ENCODE measurements around the gene FN1.

The FN1 gene

GRCh38 chr2:215419769-215420470, 15.9 kb downstream of the FN1 start:
- Histone ChIP-seq H3K27me3 (ENCODE audit: control insufficient read depth, insufficient read depth, low read length) (no peaks in the 10 kb centered on the region), H3K4me1 (ENCODE audit: control insufficient read depth, insufficient read depth, low read length) (no peaks in the 10 kb centered on the region)

GRCh38 chr2:215419113-215419512, 16.8 kb downstream of the FN1 start:
- no peak overlapping the region for H3K4me3 ChIP-seq (ENCODE audit: low read depth, low read length)
- no peaks in the 10 kb centered on the region for H3K9me3 ChIP-seq (ENCODE audit: control insufficient read depth, insufficient read depth, low read depth, low read length)
- no peaks in the 10 kb centered on the region for H3K4me1 ChIP-seq (ENCODE audit: control insufficient read depth, insufficient read depth, low read length)
- no peaks in the 10 kb centered on the region for H3K27me3 ChIP-seq (ENCODE audit: control insufficient read depth, insufficient read depth, low read length)
- peaks cover 80% of the 10 kb centered on the region for H3K36me3 ChIP-seq (ENCODE audit: control insufficient read depth, insufficient read depth, low read length)
- H3K9ac ChIP-seq (ENCODE audit: low read length) = no peak overlapping the region
- no peak overlapping the region for H3K27ac ChIP-seq (ENCODE audit: low read depth, low read length)

More at GRCh38 chr2:215419769-215420470, 15.9 kb downstream of the FN1 start:
- Histone ChIP-seq H3K27ac (ENCODE audit: low read depth, low read length) (no peak overlapping the region), H3K36me3 (ENCODE audit: control insufficient read depth, insufficient read depth, low read length) (peaks cover 81% of the 10 kb centered on the region), H3K9ac (ENCODE audit: low read length) (no peak overlapping the region), H3K9me3 (ENCODE audit: control insufficient read depth, insufficient read depth, low read depth, low read length) (no peaks in the 10 kb centered on the region), H3K4me3 (ENCODE audit: low read depth, low read length) (no peak overlapping the region)

GRCh38 chr2:215418064-215418963, 17.6 kb downstream of the FN1 start:
- peaks cover 79% of the 10 kb centered on the region for H3K36me3 ChIP-seq (ENCODE audit: control insufficient read depth, insufficient read depth, low read length)
- no peaks in the 10 kb centered on the region for H3K9me3 ChIP-seq (ENCODE audit: control insufficient read depth, insufficient read depth, low read depth, low read length)
- no peak overlapping the region for H3K4me3 ChIP-seq (ENCODE audit: low read depth, low read length)
- no peaks in the 10 kb centered on the region for H3K27me3 ChIP-seq (ENCODE audit: control insufficient read depth, insufficient read depth, low read length)
- no peak overlapping the region for H3K9ac ChIP-seq (ENCODE audit: low read length)
- H3K4me1 ChIP-seq (ENCODE audit: control insufficient read depth, insufficient read depth, low read length) = no peaks in the 10 kb centered on the region
- H3K27ac ChIP-seq (ENCODE audit: low read depth, low read length) = no peak overlapping the region

GRCh38 chr2:215417400-215417951, 18.4 kb downstream of the FN1 start:
- H3K9ac ChIP-seq (ENCODE audit: low read length) = no peak overlapping the region
- H3K9me3 ChIP-seq (ENCODE audit: control insufficient read depth, insufficient read depth, low read depth, low read length) = no peaks in the 10 kb centered on the region
- no peaks in the 10 kb centered on the region for H3K4me1 ChIP-seq (ENCODE audit: control insufficient read depth, insufficient read depth, low read length)
- no peaks in the 10 kb centered on the region for H3K27me3 ChIP-seq (ENCODE audit: control insufficient read depth, insufficient read depth, low read length)
- no peak overlapping the region for H3K4me3 ChIP-seq (ENCODE audit: low read depth, low read length)
- no peak overlapping the region for H3K27ac ChIP-seq (ENCODE audit: low read depth, low read length)
- peaks cover 78% of the 10 kb centered on the region for H3K36me3 ChIP-seq (ENCODE audit: control insufficient read depth, insufficient read depth, low read length)

GRCh38 chr2:215416656-215417055, 19.2 kb downstream of the FN1 start:
- H3K27ac ChIP-seq (ENCODE audit: low read depth, low read length) = no peak overlapping the region
- no peaks in the 10 kb centered on the region for H3K27me3 ChIP-seq (ENCODE audit: control insufficient read depth, insufficient read depth, low read length)
- H3K4me3 ChIP-seq (ENCODE audit: low read depth, low read length) = no peak overlapping the region
- peaks cover 75% of the 10 kb centered on the region for H3K36me3 ChIP-seq (ENCODE audit: control insufficient read depth, insufficient read depth, low read length)
- H3K9me3 ChIP-seq (ENCODE audit: control insufficient read depth, insufficient read depth, low read depth, low read length) = no peaks in the 10 kb centered on the region
- H3K9ac ChIP-seq (ENCODE audit: low read length) = no peak overlapping the region
- no peaks in the 10 kb centered on the region for H3K4me1 ChIP-seq (ENCODE audit: control insufficient read depth, insufficient read depth, low read length)

GRCh38 chr2:215415820-215416577, 19.9 kb downstream of the FN1 start:
- Histone ChIP-seq H3K9me3 (ENCODE audit: control insufficient read depth, insufficient read depth, low read depth, low read length) (no peaks in the 10 kb centered on the region), H3K27ac (ENCODE audit: low read depth, low read length) (no peak overlapping the region), H3K9ac (ENCODE audit: low read length) (no peak overlapping the region), H3K4me3 (ENCODE audit: low read depth, low read length) (no peak overlapping the region), H3K36me3 (ENCODE audit: control insufficient read depth, insufficient read depth, low read length) (peaks cover 71% of the 10 kb centered on the region), H3K27me3 (ENCODE audit: control insufficient read depth, insufficient read depth, low read length) (no peaks in the 10 kb centered on the region), H3K4me1 (ENCODE audit: control insufficient read depth, insufficient read depth, low read length) (no peaks in the 10 kb centered on the region)

- Histone ChIP-seq H3K27ac (ENCODE audit: low read depth, low read length) (no peak overlapping the region), H3K4me3 (ENCODE audit: low read depth, low read length) (no peak overlapping the region), H3K36me3 (ENCODE audit: control insufficient read depth, insufficient read depth, low read length) (peaks cover 71% of the 10 kb centered on the region), H3K9me3 (ENCODE audit: control insufficient read depth, insufficient read depth, low read depth, low read length) (no peaks in the 10 kb centered on the region), H3K4me1 (ENCODE audit: control insufficient read depth, insufficient read depth, low read length) (no peaks in the 10 kb centered on the region), H3K27me3 (ENCODE audit: control insufficient read depth, insufficient read depth, low read length) (no peaks in the 10 kb centered on the region), H3K9ac (ENCODE audit: low read length) (no peak overlapping the region)
Measured at GRCh38 chr2:215415218-215415617, 20.6 kb downstream of the FN1 start.

GRCh38 chr2:215414674-215415073, 21.2 kb downstream of the FN1 start:
- H3K4me3 ChIP-seq (ENCODE audit: low read depth, low read length) = no peak overlapping the region
- no peak overlapping the region for H3K27ac ChIP-seq (ENCODE audit: low read depth, low read length)
- H3K9ac ChIP-seq (ENCODE audit: low read length) = no peak overlapping the region
- H3K9me3 ChIP-seq (ENCODE audit: control insufficient read depth, insufficient read depth, low read depth, low read length) = no peaks in the 10 kb centered on the region
- no peaks in the 10 kb centered on the region for H3K27me3 ChIP-seq (ENCODE audit: control insufficient read depth, insufficient read depth, low read length)
- no peaks in the 10 kb centered on the region for H3K4me1 ChIP-seq (ENCODE audit: control insufficient read depth, insufficient read depth, low read length)
- peaks cover 71% of the 10 kb centered on the region for H3K36me3 ChIP-seq (ENCODE audit: control insufficient read depth, insufficient read depth, low read length)

GRCh38 chr2:215413974-215414373, 21.9 kb downstream of the FN1 start:
- Histone ChIP-seq H3K36me3 (ENCODE audit: control insufficient read depth, insufficient read depth, low read length) (peaks cover 73% of the 10 kb centered on the region), H3K27ac (ENCODE audit: low read depth, low read length) (no peak overlapping the region), H3K9me3 (ENCODE audit: control insufficient read depth, insufficient read depth, low read depth, low read length) (no peaks in the 10 kb centered on the region), H3K4me3 (ENCODE audit: low read depth, low read length) (no peak overlapping the region), H3K9ac (ENCODE audit: low read length) (no peak overlapping the region), H3K4me1 (ENCODE audit: control insufficient read depth, insufficient read depth, low read length) (no peaks in the 10 kb centered on the region), H3K27me3 (ENCODE audit: control insufficient read depth, insufficient read depth, low read length) (no peaks in the 10 kb centered on the region)

- Histone ChIP-seq H3K36me3 (ENCODE audit: control insufficient read depth, insufficient read depth, low read length) (peaks cover 72% of the 10 kb centered on the region), H3K4me1 (ENCODE audit: control insufficient read depth, insufficient read depth, low read length) (no peaks in the 10 kb centered on the region), H3K27me3 (ENCODE audit: control insufficient read depth, insufficient read depth, low read length) (no peaks in the 10 kb centered on the region), H3K27ac (ENCODE audit: low read depth, low read length) (no peak overlapping the region), H3K4me3 (ENCODE audit: low read depth, low read length) (no peak overlapping the region), H3K9ac (ENCODE audit: low read length) (no peak overlapping the region), H3K9me3 (ENCODE audit: control insufficient read depth, insufficient read depth, low read depth, low read length) (no peaks in the 10 kb centered on the region)
Measured at GRCh38 chr2:215413484-215413777, 22.4 kb downstream of the FN1 start.

Data from HUES6 (cell line).